Raji (cell line): ENCODE measurements around the gene SLC38A11.
A peak's percentile ranks its signal among the peaks of the same experiment; 100 is the strongest.

Source experiments
- POLR2A ChIP-seq: IDR thresholded peaks from 2 replicates; pipeline ENCODE4 v1.6.1; 2011; ENCODE audit warnings: low read depth, low read length, control low read depth; ENCODE audit not compliant: insufficient read depth

The SLC38A11 gene

DNA sequence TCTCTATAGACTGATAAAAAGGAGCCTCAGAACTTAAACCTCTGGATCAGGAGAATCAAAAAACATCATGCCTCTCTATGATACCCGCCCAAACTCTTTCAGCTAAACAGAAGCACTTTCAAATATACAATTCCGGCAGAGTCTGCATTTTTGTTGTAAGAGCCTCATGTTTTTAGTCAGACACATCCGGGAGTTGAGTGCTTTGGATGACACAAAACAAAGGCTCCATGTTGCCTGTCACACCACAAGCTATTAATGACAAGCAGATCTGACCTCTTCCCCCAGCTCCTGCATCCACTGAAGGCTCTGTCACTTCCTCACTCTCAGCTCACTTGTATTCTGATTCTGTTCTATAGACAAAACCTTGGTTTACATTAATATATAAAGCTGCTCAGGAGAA lies 33.2 kb downstream of the SLC38A11 start:
- no peak for TF ChIP-seq POLR2A

DNA sequence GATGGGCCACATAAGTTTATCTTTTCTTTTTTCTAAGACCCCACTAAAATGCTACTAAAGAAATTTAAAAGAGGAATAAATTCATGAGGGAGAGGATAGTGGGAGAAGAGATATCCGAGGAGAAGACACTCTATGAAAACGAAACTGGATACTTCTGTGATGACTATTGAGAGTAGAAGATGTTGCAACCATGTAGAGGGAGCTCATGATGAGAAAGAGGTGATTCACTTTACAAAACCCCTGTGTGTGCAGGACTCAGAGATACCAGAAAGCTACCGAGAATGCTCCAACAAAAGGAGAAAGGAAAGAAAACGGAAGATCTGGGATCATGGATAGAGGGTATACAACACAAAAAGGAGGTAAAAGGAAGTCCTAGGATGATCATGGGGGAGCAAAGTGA lies 34.9 kb downstream of the SLC38A11 start:
- TF ChIP-seq POLR2A: no peak

DNA sequence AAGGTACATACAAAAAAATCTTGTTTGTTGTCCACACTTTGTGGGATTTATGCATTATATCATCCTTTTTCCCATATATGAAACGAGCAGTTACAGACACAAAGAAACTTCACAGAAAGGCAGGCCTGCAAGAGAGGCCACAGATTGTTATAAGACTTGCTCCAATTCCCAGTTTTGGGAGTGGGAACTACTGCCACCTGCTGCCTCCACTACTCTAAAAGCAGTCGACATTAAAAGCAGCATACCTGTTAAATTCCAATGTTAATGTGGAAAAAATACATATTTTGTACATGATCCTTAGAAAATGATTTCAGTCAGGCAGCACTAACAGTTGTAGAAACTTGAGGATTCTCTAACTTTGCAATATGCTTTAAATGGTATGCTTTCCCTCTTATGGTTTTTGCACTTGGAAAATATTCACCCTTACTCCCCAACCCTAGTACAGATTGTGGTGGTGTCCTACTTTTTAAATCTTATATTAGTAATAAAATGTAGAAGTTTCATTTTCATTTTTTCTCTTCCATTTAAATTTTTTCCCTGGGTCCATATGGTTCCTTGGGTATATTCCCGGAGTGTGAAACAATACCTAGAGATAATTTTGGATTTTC lies 37.9 kb downstream of the SLC38A11 start:
- TF ChIP-seq POLR2A: no peak

DNA sequence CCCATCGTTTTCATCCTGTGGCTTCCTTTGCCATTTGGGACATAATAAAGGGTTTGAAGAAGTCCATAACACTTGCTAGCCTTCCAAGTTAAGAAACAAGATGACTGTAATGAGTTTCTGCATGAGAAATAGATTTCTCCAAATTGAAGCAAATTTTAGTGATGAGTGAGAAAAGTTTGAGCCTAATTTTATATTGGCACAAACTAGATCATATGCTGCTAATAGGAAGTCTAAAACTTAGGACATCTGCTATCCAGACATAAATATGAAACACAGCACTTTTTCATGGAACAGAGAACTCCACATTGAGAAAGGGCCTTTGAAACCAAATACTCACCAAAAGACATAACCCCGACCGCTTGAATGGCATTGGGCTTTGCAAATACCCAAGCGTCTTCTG lies 39.8 kb downstream of the SLC38A11 start:
- no peak for TF ChIP-seq POLR2A

DNA sequence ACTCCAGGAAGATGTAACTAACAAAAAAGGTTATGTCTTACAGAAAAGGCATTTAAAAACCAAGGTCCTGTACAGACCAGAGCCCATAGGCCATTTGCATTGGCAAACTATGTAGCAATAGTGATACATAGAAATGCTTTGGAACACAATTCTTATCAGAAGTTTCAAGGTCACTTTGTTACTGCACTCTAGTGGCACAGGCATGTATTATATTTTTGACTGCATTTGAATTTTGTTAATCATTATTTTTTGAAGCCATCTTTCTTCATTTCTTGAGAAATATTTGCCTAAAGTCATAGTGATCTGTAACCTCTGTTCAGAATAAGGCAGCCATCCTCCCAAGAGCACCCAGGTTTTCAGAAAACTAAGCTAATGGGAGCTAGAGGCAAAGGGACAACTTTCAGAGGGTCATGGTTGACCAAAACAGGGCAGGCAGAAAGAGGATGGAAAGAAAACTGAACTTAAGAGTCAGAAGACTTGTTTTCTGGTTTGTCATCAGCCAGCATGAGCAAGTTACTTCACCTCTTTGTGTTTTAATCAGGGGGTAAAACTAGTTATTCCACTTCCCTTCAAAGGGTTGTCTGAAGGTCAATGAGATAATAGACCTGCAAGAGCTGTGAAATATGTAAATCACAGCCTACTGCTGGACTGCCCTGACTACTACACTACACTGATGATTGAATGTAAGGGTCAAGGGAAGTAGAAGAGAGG lies 41.5 kb downstream of the SLC38A11 start:
- no peak for TF ChIP-seq POLR2A

DNA sequence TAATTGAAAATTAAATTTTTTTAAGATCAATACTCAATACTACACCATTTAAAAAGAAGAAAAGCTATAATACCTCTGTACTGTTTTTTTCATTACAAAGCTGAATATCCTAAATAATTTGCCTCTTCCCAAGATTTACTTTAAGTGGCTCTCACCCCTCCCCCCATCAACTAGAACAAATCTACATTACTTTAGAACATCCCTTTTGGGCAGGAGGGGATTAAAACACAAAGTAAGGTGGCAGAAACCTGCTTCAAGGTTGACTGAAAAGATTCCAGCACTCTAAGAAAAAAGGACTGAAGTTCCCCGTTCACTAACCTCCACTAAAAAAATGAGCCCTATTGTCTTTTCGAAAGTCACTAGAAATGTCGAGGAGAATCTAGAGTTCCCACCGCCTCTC lies 42.3 kb downstream of the SLC38A11 start:
- no peak for TF ChIP-seq POLR2A

DNA sequence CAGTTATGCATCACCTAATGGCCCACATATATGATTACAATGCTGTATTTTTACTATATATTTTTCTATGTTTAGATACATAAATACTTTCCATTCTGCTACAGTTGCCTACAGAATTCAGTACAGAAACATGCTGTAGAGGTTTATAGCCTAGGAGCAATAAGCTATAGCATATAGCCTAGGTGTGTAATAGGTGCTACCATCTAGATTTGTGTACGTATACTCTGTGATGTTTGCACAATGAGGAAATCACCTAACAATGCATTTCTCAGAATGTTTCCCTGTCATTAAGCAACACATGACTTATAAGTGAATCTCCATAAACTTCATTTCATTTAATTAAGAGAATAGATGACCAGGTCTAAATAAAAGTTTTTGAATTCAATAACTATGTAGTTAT lies 43.5 kb downstream of the SLC38A11 start:
- TF ChIP-seq POLR2A: no peak

DNA sequence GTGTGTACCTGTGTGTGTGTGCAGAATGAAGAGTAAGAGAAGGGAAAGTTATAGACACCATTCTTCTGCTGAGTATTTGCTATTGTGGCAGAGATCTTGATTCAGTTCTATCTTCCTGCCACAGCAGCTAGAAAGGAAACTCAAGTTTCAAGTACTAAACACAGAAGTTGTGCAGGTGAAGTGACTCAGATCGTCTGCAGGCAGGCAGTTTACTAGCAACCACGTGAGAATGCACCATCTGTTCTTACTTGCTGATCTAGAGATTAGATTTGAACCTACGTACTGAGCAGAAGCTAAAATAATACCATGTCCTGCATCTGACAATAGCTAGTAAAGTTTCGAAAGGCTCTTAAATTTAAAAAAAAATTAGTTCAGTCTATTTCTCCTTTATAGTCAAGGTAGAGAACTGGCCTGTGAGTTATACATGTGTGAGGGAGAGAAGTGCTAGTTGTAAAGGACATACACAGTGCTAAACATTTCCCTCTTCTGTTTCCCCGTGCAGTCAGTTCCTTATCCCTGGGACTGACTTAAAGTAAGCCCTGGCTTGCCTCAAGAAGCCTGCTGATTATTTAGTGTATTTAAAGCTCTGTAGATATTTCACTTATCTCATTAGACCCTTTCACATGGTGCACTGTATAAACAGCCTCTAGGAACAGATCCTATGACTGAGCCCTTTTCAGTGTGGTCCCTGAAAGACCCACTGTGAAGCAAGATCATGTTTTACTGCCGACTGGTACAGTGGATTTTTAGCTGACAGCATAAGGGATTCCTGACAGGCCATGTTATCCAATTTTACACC lies 45.0 kb downstream of the SLC38A11 start:
- 0 out of 2 replicates have a peak, but pooled peaks have one; percentile 15 for TF ChIP-seq POLR2A

DNA sequence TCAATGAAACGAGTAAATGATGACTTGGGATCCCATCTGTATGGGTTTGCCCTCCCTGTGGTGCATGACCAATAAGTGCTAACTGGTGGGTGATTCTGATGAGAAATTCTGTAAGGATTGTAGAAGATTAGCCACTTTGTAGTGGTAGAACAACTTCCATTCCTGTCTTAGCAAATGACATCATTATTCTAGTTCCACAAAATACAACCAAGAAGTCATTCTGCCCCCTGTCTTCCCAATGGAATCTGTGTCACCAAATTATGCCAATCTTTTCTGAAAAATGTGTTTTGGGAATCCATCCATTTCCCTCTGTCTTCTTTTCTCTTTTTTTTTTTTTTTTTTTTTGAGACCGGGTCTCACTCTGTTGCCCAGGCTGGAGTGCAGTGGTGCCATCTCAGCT lies 48.4 kb downstream of the SLC38A11 start:
- no peak for TF ChIP-seq POLR2A

DNA sequence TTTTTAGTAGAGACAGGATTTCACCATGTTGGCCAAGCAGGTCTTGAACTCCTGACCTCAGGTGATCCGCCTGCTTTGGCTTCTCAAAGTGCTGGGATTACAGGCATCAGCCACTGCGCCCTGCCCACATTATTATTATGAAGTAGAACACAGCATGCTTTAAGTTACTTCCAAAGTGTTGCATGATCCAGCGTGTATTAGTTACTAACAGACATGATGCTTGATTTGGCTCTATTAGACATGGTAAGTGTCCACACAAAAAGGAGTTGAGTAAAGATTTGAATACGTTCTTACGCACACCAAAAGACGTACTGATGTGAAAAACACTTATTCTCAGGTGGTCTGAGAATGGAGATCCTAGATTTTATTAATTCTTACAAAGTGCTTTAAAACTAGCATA lies 50.0 kb downstream of the SLC38A11 start:
- no peak for TF ChIP-seq POLR2A

DNA sequence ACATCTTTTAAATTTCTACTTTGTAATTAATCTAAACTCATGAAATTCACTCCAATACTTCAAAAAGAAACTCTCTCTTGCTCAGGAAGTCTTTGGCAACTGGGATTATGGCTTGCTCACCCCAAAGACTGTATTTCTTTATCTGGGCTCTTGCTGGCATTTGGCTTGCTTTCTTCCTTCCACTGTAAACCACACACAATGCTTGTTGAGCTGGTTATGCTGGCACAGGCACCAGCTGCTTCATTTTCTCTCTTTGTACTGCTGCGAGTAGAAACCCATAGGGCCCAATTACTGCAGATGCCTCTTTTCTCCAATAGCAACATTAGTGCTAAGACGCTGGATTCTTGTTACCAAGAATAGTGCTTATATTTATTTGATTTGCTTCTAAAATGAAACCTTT lies 51.4 kb downstream of the SLC38A11 start:
- TF ChIP-seq POLR2A: no peak

DNA sequence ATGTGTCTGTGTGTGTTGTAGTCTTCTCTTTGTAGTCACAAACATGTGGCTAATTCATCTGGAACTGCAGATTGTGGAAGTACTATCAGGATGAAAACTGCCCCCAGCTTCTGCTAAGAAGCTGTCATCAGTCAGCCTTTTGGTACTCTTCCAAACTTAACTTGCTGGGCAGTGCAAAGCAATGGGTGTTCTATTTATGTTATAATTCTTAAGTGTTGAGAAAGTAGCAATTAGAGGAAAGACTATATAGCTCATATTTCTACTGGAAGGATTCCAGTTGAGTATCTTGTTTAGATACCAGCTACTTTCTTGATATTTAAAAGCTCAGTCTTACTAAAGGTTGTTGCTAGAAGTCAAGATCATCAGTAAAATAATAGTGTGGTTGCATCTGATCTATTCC lies 52.1 kb downstream of the SLC38A11 start:
- no peak for TF ChIP-seq POLR2A

DNA sequence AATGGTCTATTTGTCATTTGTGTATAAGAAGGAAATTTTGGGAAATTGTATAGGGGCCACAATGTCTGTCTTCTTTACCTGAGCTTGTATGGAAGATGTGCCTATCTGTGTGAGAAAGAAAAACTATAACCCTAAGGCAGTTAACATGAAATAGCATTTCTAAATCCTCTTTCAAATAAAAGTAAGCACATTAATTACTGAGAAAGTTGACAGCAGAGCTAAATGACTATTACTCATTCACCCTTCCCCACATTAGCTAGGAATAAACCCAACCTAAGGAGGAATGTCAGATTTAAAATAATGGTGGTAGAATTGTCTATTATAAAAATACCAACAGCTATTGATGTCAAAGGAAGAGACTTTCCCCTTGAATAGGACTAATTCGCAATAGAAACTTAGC lies 56.2 kb downstream of the SLC38A11 start:
- TF ChIP-seq POLR2A: no peak

DNA sequence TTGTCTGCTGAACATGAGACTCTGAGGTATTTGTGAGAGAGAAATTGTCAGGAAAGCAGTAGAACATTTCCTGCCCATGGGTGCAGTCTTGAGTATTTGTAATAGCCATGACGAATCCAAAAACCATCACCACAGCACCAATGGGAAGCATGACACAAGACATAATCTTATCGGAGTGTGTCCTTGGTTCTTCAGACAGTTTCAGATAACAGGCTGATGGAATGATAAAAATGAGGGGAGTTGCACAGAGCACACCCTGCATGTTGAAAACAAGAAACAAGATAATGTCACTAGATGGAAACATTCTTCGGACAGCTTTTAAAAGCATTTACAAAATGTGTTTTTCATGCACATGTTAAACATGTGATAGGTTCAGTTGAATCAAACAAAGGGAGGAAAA lies 56.9 kb downstream of the SLC38A11 start:
- TF ChIP-seq POLR2A: no peak

DNA sequence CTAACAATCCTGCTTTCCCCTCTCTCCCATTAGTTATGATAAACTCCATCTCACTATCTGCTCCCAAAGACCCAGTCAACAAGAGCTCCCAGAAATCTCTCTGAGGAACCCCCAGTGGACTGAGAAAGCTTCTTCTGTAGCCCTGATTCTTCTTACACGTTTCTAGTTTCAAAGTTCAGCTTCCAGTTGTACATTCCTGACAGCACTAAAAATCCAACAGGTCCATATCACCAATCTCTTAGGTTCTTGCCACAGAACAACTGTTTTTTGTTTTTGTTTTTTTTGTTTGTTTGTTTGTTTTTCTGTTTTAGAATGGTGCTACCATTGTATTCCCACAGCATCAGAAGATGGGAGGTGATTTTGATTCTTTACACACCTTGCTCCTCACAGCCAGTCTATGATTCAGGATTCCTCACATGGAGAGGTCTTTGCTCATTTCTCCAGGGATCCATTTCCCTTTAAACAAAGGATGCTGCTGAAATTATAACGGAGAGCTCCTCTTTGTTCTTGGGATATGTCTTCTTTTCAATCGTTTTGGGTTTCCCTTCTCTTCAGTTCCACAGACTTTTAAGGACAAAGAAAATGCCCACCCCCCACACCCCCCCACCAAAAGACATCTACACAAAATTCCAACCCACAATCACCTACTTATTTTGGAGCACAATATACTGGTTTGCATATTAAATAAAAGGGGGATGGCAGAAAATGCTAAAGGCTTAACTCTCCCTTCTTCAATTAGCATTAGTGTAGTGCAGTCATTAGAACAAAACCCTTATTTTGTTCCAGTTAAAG lies 57.7 kb downstream of the SLC38A11 start:
- TF ChIP-seq POLR2A: no peak
